SK-N-SH treated with all-trans-retinoic acid at 6 μM for 48 hours (cell line): ENCODE results near the gene ANK2.

Source experiments
- ATAC-seq: fragments of 200-7000 bp; cut with Tn5 transposase; 3 replicates; pipeline ENCODE4 v1.9.1; 2020; ENCODE audit warnings: mild to moderate bottlenecking, moderate library complexity
- ARNTL ChIP-seq: fragments of 450-650 bp; formaldehyde crosslinking; IDR thresholded peaks from 2 replicates; pipeline ENCODE4 v1.5.0; 2020; ENCODE audit warnings: low read depth, mild to moderate bottlenecking, moderate library complexity, borderline replicate concordance
- CSDC2 ChIP-seq: fragments of 250-450 bp; sonication (Bioruptor Pico); IDR thresholded peaks from 2 replicates; pipeline ENCODE4 v1.5.0; 2020; ENCODE audit warnings: mild to moderate bottlenecking, moderate library complexity
- ESRRG ChIP-seq: fragments of 250-450 bp; sonication (Bioruptor Pico); IDR thresholded peaks from 2 replicates; pipeline ENCODE4 v1.6.1; 2021; ENCODE audit warnings: mild to moderate bottlenecking
- GLIS3 ChIP-seq: fragments of 250-450 bp; sonication (Bioruptor Pico); IDR thresholded peaks from 2 replicates; pipeline ENCODE4 v1.5.0; 2020; ENCODE audit warnings: mild to moderate bottlenecking, moderate library complexity
- ISL1 ChIP-seq: fragments of 250-450 bp; sonication (Bioruptor Pico); IDR thresholded peaks from 2 replicates; pipeline ENCODE4 v2.1.2; 2022; ENCODE audit warnings: mild to moderate bottlenecking, moderate library complexity
- OSR1 ChIP-seq: fragments of 250-450 bp; sonication (Bioruptor Pico); IDR thresholded peaks from 2 replicates; pipeline ENCODE4 v1.8.0; 2022; ENCODE audit warnings: moderate library complexity, mild to moderate bottlenecking, inconsistent platforms
- PATZ1 ChIP-seq: fragments of 250-450 bp; sonication (Bioruptor Pico); IDR thresholded peaks from 2 replicates; pipeline ENCODE4 v1.8.0; 2020; ENCODE audit warnings: mild to moderate bottlenecking, moderate library complexity, borderline replicate concordance
- POU6F1 ChIP-seq: fragments of 250-450 bp; sonication (Bioruptor Pico); IDR thresholded peaks from 2 replicates; pipeline ENCODE4 v1.8.0; 2021; ENCODE audit warnings: low read depth, mild to moderate bottlenecking, moderate library complexity, borderline replicate concordance
- PPARA ChIP-seq: fragments of 250-450 bp; sonication (Bioruptor Pico); IDR thresholded peaks from 2 replicates; pipeline ENCODE4 v1.5.0; 2020; ENCODE audit warnings: mild to moderate bottlenecking, borderline replicate concordance
- RARB ChIP-seq: fragments of 250-450 bp; sonication (Bioruptor Pico); IDR thresholded peaks from 2 replicates; pipeline ENCODE4 v1.8.0; 2021; ENCODE audit warnings: mild to moderate bottlenecking, moderate library complexity
- SNAI2 ChIP-seq: fragments of 250-450 bp; sonication (Bioruptor Pico); IDR thresholded peaks from 2 replicates; pipeline ENCODE4 v1.5.0; 2020; ENCODE audit warnings: mild to moderate bottlenecking, moderate library complexity
- TCF4 ChIP-seq: fragments of 250-450 bp; sonication (Bioruptor Pico); IDR thresholded peaks from 2 replicates; pipeline ENCODE4 v1.8.0; 2021; ENCODE audit warnings: mild to moderate bottlenecking, moderate library complexity, borderline replicate concordance
- TOX ChIP-seq: fragments of 250-450 bp; sonication (Bioruptor Pico); IDR thresholded peaks from 2 replicates; pipeline ENCODE4 v1.8.0; 2021; ENCODE audit warnings: mild to moderate bottlenecking, moderate library complexity, borderline replicate concordance
- TSHZ2 ChIP-seq: fragments of 250-450 bp; sonication (Bioruptor Pico); IDR thresholded peaks from 2 replicates; pipeline ENCODE4 v1.5.0; 2020; ENCODE audit warnings: mild to moderate bottlenecking, moderate library complexity
- ZC3H10 ChIP-seq: fragments of 250-450 bp; sonication (Bioruptor Pico); IDR thresholded peaks from 2 replicates; pipeline ENCODE4 v1.5.1; 2021; ENCODE audit warnings: mild to moderate bottlenecking, moderate library complexity
- ZFP3 ChIP-seq: fragments of 250-450 bp; sonication (Bioruptor Pico); IDR thresholded peaks from 2 replicates; pipeline ENCODE4 v1.5.0; 2020; ENCODE audit warnings: mild to moderate bottlenecking, moderate library complexity
- ZFP30 ChIP-seq: fragments of 450-650 bp; formaldehyde crosslinking; IDR thresholded peaks from 2 replicates; pipeline ENCODE4 v1.5.0; 2022; ENCODE audit warnings: mild to moderate bottlenecking, moderate library complexity
- ZNF565 ChIP-seq: fragments of 450-650 bp; formaldehyde crosslinking; conservative IDR thresholded peaks from 2 replicates; pipeline ENCODE4 v1.5.0; 2020; ENCODE audit warnings: low read depth, mild to moderate bottlenecking, moderate library complexity
- ZNF70 ChIP-seq: fragments of 450-650 bp; formaldehyde crosslinking; IDR thresholded peaks from 2 replicates; pipeline ENCODE4 v1.5.0; 2020; ENCODE audit warnings: mild to moderate bottlenecking, moderate library complexity

ANK2 gene

GRCh38 chr4:113330200-113330599 lies 280.7 kb downstream of the ANK2 start:
- TF ChIP-seq ZFP3 (no peak), CSDC2 (no peak), TSHZ2 (no peak)
- ATAC-seq: no peak

GRCh38 chr4:113331811-113332210 lies 282.4 kb downstream of the ANK2 start:
- TF ChIP-seq CSDC2 (no peak), PATZ1 (no peak), ZNF70 (CRISPR knock-in tag) (no peak), TOX (CRISPR knock-in tag) (no peak), OSR1 (CRISPR knock-in tag) (no peak), ARNTL (CRISPR knock-in tag) (no peak), ISL1 (CRISPR knock-in tag) (no peak), SNAI2 (no peak), PPARA (CRISPR knock-in tag) (no peak), ESRRG (CRISPR knock-in tag) (no peak)
- no peak for ATAC-seq

- TF ChIP-seq CSDC2: no peak
- TF ChIP-seq TSHZ2: no peak
- TF ChIP-seq OSR1 (CRISPR knock-in tag): no peak
- TF ChIP-seq ZNF565 (CRISPR knock-in tag): no peak
- no peak for TF ChIP-seq SNAI2
- no peak for TF ChIP-seq RARB (CRISPR knock-in tag)
- TF ChIP-seq ZC3H10 (CRISPR knock-in tag): no peak
- no peak for TF ChIP-seq ESRRG (CRISPR knock-in tag)
- TF ChIP-seq PATZ1: no peak
- no peak for TF ChIP-seq POU6F1 (CRISPR knock-in tag)
- no peak for TF ChIP-seq TCF4 (CRISPR knock-in tag)
- no peak for TF ChIP-seq TOX (CRISPR knock-in tag)
- TF ChIP-seq ZFP3: no peak
- TF ChIP-seq ZFP30 (CRISPR knock-in tag): no peak
- no peak for TF ChIP-seq GLIS3 (CRISPR knock-in tag)
- no peak for ATAC-seq
These were observed 283.2 kb downstream of the ANK2 start for GRCh38 chr4:113332701-113333100.
